Measurements from ENCODE around the gene LSAMP.

The LSAMP gene

GRCh38 chr3:116050311-116050915, 394.9 kb downstream of the LSAMP start:
- Histone ChIP-seq H2AFZ (ENCODE audit: low read length) (no peak overlapping the region), H3K4me3 (ENCODE audit: low read length, poor library complexity, severe bottlenecking) (no peak overlapping the region), H3F3A (ENCODE audit: low read depth) (no peaks in the 10 kb centered on the region), H3K9me3 (ENCODE audit: insufficient read depth, low read depth, low read length) (no peaks in the 10 kb centered on the region), H3K9me2 (replicated peaks; ENCODE audit: low read depth, low read length) (no peaks in the 10 kb centered on the region), H3K4me2 (ENCODE audit: low read depth, low read length, poor library complexity, severe bottlenecking) (no peak overlapping the region), H3K9ac (ENCODE audit: low read depth, low read length, poor library complexity, severe bottlenecking) (no peak overlapping the region), H4K20me1 (ENCODE audit: insufficient read depth, low read length, poor library complexity, severe bottlenecking) (no peaks in the 10 kb centered on the region), H3K27me3 (ENCODE audit: insufficient read depth, low read length, poor library complexity, severe bottlenecking) (no peaks in the 10 kb centered on the region), H3K79me2 (ENCODE audit: insufficient read depth, low read length) (no peaks in the 10 kb centered on the region), H3K4me1 (ENCODE audit: insufficient read depth, low read length, poor library complexity, severe bottlenecking) (no peaks in the 10 kb centered on the region), H3K36me3 (ENCODE audit: insufficient read depth, low read length) (no peaks in the 10 kb centered on the region)
- TF ChIP-seq EZH2phosphoT487 (IDR thresholded peaks at IDR 0.05; ENCODE audit: borderline replicate concordance) (no peak), CTCF (conservative IDR thresholded peaks at IDR 0.05; ENCODE audit: low read length) (no peak)

- Histone ChIP-seq H3K9me2 (replicated peaks; ENCODE audit: low read depth, low read length) (no peaks in the 10 kb centered on the region), H3K27me3 (ENCODE audit: insufficient read depth, low read length, poor library complexity, severe bottlenecking) (no peaks in the 10 kb centered on the region), H3K4me3 (ENCODE audit: low read length, poor library complexity, severe bottlenecking) (no peak overlapping the region), H3F3A (ENCODE audit: low read depth) (no peaks in the 10 kb centered on the region), H3K9ac (ENCODE audit: low read depth, low read length, poor library complexity, severe bottlenecking) (no peak overlapping the region), H2AFZ (ENCODE audit: low read length) (no peak overlapping the region), H3K9me3 (ENCODE audit: insufficient read depth, low read depth, low read length) (no peaks in the 10 kb centered on the region), H3K79me2 (ENCODE audit: insufficient read depth, low read length) (no peaks in the 10 kb centered on the region), H3K4me2 (ENCODE audit: low read depth, low read length, poor library complexity, severe bottlenecking) (no peak overlapping the region), H3K36me3 (ENCODE audit: insufficient read depth, low read length) (no peaks in the 10 kb centered on the region), H4K20me1 (ENCODE audit: insufficient read depth, low read length, poor library complexity, severe bottlenecking) (no peaks in the 10 kb centered on the region), H3K4me1 (ENCODE audit: insufficient read depth, low read length, poor library complexity, severe bottlenecking) (no peaks in the 10 kb centered on the region)
- no peak for TF ChIP-seq EZH2phosphoT487 (IDR thresholded peaks at IDR 0.05; ENCODE audit: borderline replicate concordance)
- TF ChIP-seq CTCF (conservative IDR thresholded peaks at IDR 0.05; ENCODE audit: low read length): no peak
Measured at GRCh38 chr3:116048991-116049390, 396.3 kb downstream of the LSAMP start.

GRCh38 chr3:116046350-116046749, 398.9 kb downstream of the LSAMP start:
- Histone ChIP-seq H2AFZ (ENCODE audit: low read length) (no peak overlapping the region), H3K36me3 (ENCODE audit: insufficient read depth, low read length) (no peaks in the 10 kb centered on the region), H3K4me1 (ENCODE audit: insufficient read depth, low read length, poor library complexity, severe bottlenecking) (no peaks in the 10 kb centered on the region), H3F3A (ENCODE audit: low read depth) (no peaks in the 10 kb centered on the region), H3K9me2 (replicated peaks; ENCODE audit: low read depth, low read length) (no peaks in the 10 kb centered on the region), H3K4me3 (ENCODE audit: low read length, poor library complexity, severe bottlenecking) (no peak overlapping the region), H3K4me2 (ENCODE audit: low read depth, low read length, poor library complexity, severe bottlenecking) (no peak overlapping the region), H4K20me1 (ENCODE audit: insufficient read depth, low read length, poor library complexity, severe bottlenecking) (no peaks in the 10 kb centered on the region), H3K9me3 (ENCODE audit: insufficient read depth, low read depth, low read length) (no peaks in the 10 kb centered on the region), H3K79me2 (ENCODE audit: insufficient read depth, low read length) (no peaks in the 10 kb centered on the region), H3K27me3 (ENCODE audit: insufficient read depth, low read length, poor library complexity, severe bottlenecking) (no peaks in the 10 kb centered on the region), H3K9ac (ENCODE audit: low read depth, low read length, poor library complexity, severe bottlenecking) (no peak overlapping the region)
- TF ChIP-seq EZH2phosphoT487 (IDR thresholded peaks at IDR 0.05; ENCODE audit: borderline replicate concordance): no peak
- TF ChIP-seq CTCF (conservative IDR thresholded peaks at IDR 0.05; ENCODE audit: low read length): no peak
